HG02763 (cell line): ENCODE results near the gene CDC14A.
A peak's percentile ranks its signal among the peaks of the same experiment; 100 is the strongest.

Experiments used
- ATAC-seq: cut with Tn5 transposase; IDR thresholded peaks from one replicate; pipeline ENCODE4 v1.9.1; 2021; ENCODE audit warnings: mild to moderate bottlenecking, moderate library complexity; ENCODE audit not compliant: unreplicated experiment

CDC14A gene

DNA sequence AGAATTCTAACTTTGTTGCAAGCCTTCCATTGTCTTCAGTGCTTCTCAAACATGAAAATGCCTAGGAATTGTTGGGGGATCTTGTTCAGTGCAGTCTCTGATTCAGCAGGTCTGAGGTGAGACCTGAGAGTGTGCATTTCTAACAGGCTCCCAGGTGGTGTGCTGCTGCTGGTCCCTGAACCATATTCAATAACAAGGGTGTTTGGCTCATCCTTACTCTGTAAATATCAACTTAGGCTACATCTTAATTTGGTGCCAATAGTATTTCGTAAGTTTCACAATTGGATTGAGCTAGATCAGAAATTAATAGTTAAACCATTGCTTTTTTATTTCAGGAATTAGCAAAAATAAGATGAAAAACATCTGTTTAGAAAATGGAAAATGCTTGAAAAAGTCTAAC, 126.5 kb downstream of the CDC14A start:
- no peak for ATAC-seq

DNA sequence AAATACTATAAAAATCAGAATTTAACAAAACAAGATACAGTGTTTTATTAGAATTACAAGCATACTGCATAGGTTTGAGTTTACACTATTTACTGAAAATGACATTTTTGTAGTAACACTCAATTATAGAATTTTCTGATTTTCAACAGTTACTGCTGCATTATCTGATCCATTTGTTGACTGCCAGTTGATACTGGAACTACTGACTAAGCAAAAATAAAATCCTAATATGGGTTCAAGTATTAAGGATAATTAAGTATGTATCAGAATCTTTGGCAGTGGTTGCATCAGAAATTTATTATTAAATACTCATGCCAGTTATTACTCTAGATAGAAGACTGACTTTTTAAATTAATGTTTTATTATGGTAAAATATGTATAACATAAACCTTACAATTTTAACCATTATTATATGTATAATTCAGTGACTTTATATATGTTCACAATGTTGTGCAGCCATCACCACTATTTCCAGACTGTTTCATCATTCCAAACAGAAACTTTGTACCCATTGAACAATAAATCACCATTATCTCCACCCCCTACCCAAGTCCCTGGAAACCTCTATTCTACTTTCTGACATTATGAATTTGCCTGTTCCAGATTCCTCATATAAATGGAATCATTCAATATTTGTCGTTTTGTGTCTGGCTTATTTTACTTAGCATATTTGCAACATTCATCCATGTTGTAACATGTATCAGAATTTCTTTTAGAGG, 127.5 kb downstream of the CDC14A start:
- no peak for ATAC-seq

DNA sequence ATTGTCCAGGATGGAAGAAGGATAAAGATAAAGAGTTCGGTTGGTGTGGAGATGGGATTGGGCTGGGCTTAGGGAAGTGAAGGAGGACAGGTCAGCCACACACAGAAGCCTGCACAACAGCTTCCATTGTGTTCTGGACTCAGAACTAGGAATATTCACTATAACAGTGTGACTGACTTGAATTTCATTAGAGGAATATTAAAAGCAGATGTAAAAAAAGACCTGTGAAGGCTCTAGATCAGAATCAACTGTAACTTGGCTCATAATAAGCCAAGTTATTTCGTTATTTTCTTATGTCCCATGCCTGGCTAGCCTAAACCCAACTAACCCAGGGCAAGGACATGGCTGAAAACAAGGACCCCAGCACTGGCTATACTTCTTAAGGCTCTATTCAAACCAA, 129.0 kb downstream of the CDC14A start:
- ATAC-seq: no peak

DNA sequence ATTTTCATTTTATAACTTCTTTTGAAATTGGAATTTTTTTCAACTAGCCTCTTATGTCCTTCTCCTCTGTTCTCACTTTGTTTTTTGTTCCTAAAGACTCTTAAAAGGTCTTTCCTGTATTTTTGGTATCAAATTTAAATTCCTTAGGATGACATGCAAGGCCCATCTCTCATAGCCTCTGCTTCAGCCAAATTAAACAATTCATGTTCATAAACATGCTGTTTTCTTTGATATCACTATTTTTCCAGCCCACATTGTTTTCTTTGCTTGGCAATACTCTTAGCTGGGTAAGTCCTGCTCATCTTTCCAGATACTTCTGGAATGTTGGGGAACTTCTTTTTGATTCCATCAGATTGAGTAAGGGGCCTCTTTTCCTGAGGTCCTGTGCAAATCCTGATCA, 129.9 kb downstream of the CDC14A start:
- ATAC-seq: no peak

DNA sequence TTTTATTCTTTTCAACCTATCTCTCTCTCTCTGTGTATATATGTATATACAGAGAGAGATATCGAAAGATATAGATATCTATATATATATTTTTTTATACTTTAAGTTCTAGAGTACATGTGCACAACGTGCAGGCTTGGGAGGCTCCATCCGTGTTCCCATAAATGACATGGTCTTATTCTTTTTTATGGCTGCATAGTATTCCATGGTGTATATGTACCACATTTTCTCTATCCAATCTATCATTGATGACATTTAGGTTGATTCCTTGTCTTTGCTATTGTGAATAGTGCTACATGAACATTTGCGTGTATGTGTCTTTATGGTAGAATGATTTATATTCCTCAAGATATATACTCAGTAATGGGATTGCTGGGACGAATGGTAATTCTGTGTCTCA, 130.4 kb downstream of the CDC14A start:
- ATAC-seq: no peak

DNA sequence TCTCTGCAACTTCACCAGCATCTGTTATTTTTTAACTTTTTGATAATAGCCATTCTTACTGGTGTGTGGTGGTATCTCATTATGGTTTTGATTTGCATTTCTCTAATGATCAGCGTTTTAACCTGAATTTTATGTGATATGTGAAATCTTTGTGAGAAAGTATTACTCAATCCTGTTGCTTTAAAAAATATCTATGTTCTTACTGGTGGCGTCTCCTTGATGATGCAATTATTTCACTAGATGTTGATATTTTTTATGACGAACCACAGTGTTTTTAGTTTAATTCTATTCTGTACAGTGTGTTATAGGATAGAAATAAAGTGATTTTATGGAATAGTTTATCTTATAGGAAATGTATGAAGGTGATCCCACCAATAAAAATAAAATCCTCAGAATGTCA, 130.9 kb downstream of the CDC14A start:
- ATAC-seq: no peak

DNA sequence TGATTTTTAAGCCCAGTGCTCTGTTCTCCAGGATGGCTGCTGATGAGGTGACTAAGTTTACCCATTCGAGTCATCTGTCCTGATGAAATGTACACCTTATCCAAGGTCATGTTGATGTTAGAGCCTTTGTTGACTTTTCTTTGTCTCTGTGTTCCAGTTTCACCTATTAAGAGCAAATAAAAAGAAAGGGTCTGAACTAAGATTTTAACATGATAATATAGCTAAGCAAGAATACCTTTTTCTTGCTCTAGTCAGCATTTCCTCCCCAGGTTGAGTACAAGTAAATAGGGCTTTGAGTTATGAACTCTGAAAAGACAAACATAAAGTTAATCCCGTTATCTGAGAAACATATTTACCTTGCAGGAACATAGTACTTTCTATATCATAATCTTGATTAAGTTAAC, 133.6 kb downstream of the CDC14A start:
- no peak for ATAC-seq

DNA sequence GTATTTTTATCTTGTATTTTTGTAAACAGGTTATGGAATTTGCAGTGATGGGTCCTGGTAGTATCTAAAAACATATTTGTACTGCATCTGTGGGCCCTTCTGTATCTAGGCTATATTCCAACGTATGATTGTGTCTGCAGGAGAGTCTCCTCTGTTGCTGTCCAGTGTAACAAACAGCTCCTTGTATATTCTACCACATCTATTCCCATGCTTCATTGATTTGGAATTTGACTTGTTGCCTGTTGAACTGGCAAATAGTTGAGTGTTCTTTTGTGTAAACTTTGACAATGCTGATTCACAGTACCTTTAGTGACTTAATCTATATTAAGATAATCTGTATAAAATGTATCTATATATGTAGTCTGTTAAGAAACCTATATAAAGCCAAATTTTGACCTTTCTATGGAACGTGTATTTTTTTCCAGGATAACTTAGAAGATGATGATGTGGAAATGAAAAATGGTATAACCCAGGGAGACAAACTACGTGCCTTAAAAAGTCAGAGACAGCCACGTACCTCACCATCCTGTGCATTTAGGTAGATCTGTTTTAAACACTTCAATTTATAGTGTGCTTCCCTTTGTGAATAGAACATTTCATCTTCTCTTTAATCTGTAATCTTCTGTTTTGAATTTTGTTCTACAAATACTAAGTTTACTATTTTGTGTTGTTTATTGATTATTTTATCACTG, 142.2 kb downstream of the CDC14A start:
- no peak for ATAC-seq

DNA sequence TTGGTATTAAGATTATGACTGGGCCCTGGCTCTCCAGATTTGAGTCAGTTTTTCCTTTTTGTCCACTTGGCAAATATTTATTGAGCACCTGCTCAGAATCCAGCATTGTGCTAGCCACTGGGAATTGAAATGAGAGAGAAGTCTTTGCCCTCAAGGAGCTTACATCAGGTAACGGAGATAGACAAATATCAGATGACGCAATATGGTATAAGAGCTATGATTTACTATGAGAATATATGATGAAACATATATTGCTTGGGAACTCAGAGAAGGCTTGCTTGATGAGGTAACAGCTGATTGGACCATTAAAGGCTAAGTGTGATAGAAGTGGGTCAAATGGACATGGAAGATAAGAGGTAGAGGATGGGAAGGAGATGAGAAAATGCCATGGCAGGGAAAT, 144.6 kb downstream of the CDC14A start:
- no peak for ATAC-seq

DNA sequence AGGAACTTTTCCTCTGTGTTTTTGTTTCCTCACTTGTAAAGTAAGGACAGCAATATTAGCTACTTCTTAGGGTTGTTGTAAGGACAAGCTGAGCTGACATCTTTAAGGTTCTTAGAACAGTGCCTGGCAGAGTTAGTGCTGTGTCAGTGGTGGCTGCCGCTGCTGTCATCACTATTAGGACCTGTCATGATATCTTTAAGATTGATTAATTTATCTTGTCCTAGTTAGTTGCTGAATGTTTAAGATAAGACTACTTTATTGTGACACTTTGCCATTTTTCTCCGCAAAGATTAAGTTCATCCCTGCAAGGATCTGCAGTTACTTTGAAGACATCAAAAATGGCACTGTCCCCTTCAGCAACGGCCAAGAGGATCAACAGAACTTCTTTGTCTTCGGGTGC, 145.5 kb downstream of the CDC14A start:
- ATAC-seq: no peak

DNA sequence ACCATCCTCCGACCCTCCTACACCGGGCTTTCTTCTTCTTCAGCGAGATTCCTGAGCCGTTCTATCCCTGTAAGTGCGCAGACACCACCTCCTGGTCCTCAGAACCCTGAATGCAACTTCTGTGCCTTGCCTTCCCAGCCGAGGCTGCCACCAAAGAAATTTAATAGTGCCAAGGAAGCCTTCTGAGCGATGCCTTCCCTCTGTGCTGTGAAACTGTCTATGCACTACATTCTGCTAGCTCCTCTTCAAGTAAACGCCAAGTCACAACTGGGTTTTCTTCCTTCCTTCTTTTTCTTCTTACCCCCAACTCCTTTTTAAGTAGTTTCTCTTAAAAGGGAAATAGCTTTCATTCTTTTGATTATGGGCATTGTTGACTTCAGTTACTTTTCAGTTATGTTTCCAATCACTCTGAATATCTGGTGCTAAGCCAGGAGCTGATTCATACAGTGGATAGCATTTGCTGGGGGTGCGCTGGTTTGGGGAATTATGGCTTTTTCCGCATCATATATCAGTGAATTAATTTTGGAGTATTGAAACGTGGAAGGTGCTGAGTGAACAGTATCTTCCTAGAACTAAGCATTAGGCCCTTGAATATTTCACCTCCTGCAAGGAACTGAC, 147.0 kb downstream of the CDC14A start:
- no peak for ATAC-seq

DNA sequence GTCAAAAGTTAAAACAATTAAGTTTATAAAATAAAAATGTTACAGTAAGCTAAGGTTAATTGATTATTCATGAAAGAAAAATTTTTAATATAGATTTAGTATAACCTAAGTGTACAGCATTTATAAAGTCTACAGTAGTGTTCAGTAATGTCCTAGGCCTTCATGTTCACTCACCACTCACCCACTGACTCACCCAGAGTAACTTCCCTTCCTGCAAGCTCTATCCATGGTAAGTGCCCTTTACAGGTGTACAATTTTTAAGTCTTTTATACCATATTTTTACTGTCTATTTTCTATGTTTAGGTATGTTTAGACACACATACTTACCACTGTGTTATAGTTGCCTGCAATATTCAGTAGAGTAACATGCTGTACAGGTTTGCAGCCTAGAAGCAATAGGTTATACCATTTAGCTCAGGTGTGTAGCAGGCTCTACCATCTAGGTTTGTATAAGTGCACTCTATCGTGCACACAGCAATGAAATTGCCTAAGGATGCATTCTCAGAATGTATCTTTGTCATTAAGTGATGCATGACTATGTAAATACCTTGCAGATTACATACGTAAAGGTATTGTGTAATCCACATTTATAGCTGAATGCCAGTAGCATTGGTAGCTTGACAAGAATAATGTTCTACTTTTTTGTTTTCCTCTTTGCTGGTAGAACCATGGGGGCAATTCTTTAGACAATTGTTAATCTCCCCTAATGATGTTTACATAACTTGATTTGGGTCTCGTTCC, 149.9 kb downstream of the CDC14A start:
- ATAC-seq: no peak

DNA sequence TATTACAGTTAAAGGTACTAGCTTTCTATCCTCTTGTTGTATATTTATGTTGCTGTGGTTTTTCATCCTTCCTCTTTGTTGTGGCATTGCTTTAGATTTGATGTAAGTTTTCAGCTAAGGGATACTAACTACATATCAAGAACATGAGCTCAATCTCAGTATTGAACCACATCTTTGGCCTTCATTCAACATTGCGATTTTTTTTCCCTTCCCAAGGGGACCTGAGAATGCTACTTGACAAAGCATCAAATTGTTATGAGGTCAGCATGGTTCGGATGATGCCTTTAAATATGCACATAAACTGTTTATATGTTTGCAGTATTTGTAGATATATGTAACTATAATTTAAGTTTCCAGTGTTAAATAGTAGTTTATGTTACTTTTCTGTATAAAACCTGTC, 153.9 kb downstream of the CDC14A start:
- ATAC-seq: no peak

DNA sequence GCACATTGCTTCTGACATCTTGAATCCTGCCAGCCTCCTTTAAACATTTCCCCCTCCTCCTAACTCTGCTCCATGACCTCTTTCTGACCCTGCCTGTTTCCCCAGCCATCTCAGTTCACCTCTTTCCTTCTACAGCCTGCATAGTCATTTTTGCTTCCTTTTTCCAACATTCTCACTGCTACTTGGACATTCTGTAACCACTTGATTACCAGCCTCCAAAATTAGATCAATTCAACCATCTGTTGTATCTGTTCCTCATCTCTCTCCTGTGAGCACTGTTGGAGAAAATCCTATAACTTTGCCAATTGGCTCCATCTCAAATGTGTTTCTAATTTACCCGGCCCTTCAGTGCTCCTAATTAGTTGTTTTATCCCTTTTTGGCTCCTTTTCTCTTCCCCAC, 158.1 kb downstream of the CDC14A start:
- no peak for ATAC-seq

DNA sequence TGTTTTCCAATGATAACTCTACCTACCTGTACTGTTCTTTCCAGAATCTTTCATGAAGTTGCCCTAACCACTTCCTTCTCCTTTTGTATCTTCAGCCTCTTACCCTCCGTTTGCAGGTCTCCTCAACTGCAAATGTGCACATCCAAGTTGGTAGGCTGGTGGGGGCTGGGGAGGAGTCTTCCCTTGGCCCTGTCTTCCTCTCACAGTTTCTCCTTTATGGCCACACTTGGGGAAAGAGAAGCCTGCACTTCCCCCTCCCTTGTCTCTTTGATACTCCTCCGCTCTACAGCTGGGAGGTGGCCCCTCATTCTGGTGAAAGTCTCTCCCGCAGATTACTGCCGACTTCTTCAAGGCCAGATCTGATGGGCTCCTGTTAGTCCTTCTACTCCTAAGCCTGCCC, 158.8 kb downstream of the CDC14A start:
- no peak for ATAC-seq

DNA sequence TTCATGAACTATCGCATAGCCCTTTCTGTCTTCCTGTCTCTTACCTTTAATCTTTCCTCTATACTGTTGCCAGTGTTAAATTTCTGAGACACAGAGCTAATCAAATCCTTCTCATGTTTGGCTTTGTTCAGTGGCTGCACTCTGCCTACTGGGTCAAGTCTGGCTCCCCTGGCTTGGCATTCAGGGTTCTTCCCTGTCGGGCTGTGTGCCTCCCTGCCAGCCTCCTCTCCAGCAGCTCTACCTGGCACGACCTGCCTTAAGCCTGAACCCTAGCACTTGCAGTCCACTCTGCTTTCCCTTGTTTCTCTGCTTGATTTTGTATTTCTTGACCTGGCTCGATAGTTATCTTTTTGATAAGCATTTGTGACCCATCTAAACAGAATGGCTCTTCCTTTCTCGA, 159.5 kb downstream of the CDC14A start:
- no peak for ATAC-seq

DNA sequence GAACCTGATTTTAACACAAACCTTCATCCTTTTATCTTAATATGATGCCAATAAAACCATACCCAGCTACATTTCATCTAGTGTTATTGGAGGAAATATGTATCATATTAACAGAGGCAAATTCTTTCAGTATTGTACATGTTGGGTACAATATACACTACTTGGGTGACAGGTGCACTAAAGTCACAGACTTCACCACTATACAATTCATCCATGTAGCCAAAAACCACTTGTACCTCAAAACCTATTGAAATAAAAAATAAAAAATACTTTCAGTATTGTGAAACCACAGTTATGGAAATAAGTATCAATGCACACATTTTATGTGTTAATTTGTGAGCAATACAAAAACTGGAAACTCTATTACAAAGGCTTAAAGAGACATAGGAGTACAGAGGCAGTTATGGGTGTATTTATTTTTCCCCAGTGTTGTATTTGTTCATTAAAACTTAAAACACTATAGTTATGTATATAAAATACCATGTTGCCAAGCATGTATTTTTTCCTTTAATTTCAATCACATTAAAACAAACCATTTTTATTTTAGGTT, 160.6 kb downstream of the CDC14A start:
- no peak for ATAC-seq

DNA sequence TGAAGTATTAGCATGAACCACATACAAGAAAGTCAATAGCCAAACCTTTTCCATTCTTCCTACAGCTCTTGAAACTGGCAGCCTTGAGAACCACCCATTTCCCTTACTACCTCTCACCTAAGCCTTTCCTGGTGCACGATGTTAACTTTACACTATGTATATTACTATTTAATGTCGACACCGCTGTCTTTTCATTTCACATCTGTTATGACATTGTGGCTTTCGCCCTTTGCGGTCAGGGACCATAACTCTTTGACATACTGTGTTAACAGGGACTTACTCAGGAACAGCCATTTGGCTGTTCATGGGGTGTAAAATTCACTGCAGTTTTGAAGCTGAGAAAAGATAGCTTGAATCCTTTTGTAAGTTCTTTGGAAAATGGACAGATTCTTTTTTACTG, 164.6 kb downstream of the CDC14A start:
- ATAC-seq: no peak

DNA sequence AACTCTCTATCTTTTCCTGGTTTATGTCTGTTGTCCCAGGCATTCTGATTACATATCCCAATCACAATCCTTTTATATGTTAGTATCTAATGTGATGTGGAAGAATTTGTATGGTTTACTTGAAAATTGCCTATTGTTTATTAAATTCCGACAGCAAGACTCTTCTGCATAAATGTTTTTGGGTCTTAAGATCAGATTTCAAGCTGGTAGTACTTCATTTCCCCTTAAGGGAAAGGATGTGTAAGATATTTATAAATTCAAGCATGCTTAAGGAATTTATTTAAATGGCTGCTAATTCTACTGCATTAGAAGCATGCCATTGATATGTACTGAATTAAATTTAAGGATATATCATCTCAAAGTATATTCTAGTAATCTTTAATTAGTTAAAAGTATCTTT, 165.2 kb downstream of the CDC14A start:
- no peak for ATAC-seq

DNA sequence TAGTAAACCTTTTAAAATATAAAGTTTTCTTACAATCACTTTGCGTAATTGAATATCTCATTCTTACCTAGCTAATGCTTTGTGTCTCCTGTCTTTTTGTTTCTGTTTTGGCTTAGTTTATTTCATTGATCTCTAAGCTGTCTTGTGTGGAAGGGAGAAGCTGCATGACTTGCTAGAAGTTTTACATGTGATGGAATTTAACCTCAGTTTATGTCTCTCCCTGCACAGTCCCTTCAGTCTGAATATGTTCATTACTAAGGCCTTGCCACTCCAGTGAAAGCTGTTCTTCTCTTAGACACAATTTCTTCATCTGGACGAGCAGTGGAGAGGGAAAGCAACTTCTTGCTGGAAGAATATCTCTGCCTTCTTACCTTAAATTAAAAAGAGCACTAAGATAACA, 165.7 kb downstream of the CDC14A start:
- no peak for ATAC-seq

DNA sequence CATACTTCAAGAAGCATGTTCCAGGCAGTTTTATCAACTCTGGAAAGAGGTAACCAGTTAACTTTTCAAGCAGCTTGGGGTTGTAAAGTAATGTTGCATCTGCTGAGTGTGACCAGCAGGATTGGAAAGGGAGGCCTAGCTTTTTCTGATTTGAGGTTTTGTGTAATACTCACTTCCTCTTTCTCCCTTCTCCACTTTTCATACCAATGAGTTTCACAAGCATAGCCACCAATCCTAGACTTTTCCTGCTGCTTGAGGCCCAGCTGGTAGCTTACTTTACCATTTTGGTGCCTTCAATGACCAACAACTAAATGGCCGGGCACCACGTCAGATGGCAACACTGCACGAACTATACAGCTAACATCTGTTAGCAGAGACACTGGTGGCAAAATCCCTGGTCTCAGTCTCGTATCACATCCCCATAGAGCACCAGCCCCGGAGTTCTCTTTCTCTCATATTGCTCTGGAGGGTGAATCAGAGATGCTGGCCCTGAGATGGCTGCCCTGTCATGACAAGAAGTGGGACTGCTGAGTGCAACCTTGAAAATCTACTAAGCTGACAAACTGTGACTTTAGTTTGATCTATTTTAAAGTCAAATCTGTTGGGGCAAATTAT, 170.8 kb downstream of the CDC14A start:
- peak; percentile 92 for ATAC-seq
